Suprapubic skin (tissue), 4 donors: ENCODE data around the gene TRMT2A.
A peak's percentile ranks its signal among the peaks of the same experiment; 100 is the strongest.

Experiments used
- EP300 ChIP-seq: sonication (generic); formaldehyde crosslinking; IDR thresholded peaks from one replicate; pipeline ENCODE4 v1.6.1; 2017; ENCODE audit warnings: antibody characterized with exemption
- POLR2A ChIP-seq, 2 donors: fragments of 450-650 bp; IDR thresholded peaks; one replicate each; pipeline ENCODE4 v1.6.1; 2017; ENCODE audit warnings: antibody characterized with exemption in 2 of 2, mild to moderate bottlenecking in 2 of 2, moderate library complexity in 2 of 2
- POLR2AphosphoS5 ChIP-seq, 3 donors: sonication (generic); formaldehyde crosslinking; IDR thresholded peaks; one replicate each; pipeline ENCODE4 v1.6.1; 2017; ENCODE audit warnings: antibody characterized with exemption in 3 of 3
- TF ChIP-seq, protein P1 (sequence below), 2 donors: fragments of 200-600 bp in 1 of 2; fragments of 450-650 bp in 1 of 2; sonication (generic) in 1 of 2; IDR thresholded peaks; one replicate each; pipeline ENCODE4 v1.5.1; 2016 to 2019; ENCODE audit warnings: antibody characterized with exemption in 2 of 2, mild to moderate bottlenecking in 1 of 2, moderate library complexity in 1 of 2

DNA sequence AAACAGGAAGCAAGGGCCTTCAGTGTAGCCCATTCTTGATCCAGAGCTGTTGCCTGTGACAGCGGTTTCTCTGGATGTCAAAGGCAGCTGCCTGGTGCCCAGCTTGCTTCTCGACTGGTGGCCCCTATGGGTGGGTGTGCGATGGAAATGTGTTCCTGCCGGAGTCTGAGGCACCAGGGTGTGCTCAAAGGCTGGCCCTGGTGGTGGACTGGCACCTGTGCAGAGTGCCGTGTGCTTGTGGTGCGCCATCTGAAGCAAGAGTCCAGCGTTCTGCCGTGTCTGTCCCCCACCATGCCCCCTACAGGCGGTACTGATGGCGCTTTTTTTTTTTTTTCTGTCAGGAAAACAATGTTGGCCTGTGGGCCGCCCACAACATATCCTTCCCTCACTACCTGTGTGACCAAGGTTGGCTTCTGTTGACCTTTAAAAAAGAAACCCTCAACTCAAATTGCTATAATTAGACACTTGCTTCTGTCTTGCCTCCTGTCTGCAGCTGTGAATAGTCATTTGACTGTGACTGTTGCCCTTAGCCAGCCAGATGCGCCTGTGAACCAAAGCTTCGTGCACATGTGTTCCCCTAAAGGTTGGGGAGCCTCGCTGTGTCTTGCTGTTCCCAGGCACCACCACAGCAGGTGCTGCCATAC, 5.9 kb downstream of the TRMT2A start:
- TF ChIP-seq, protein P1, sequence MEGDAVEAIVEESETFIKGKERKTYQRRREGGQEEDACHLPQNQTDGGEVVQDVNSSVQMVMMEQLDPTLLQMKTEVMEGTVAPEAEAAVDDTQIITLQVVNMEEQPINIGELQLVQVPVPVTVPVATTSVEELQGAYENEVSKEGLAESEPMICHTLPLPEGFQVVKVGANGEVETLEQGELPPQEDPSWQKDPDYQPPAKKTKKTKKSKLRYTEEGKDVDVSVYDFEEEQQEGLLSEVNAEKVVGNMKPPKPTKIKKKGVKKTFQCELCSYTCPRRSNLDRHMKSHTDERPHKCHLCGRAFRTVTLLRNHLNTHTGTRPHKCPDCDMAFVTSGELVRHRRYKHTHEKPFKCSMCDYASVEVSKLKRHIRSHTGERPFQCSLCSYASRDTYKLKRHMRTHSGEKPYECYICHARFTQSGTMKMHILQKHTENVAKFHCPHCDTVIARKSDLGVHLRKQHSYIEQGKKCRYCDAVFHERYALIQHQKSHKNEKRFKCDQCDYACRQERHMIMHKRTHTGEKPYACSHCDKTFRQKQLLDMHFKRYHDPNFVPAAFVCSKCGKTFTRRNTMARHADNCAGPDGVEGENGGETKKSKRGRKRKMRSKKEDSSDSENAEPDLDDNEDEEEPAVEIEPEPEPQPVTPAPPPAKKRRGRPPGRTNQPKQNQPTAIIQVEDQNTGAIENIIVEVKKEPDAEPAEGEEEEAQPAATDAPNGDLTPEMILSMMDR (IDR thresholded peaks at IDR 0.05) = peak in 1 of 2 donors; percentile 24
- TF ChIP-seq POLR2AphosphoS5 (IDR thresholded peaks at IDR 0.05) (no peak), POLR2A (IDR thresholded peaks at IDR 0.05) (no peak), EP300 (no peak)
